Activated T-cell treated with anti-CD3 and anti-CD28 coated beads, Interleukin-2, amount 50 U/mL, for 4 hours (primary cell): ENCODE results near the gene PM20D1. TPM values are rescaled to one million over a fixed set of nuclear protein-coding genes. Genes with fewer than 3 reads are reported as not detected.
"Not testable (repeated sequence)": the region's sequence is repeated elsewhere in the genome, so short reads cannot be mapped to it uniquely, and the experiment has no call there.

Experiments
- ATAC-seq, 2 donors: fragments of 200-7000 bp; cut with Tn5 transposase; one replicate each; pipeline ENCODE4 v1.10.0; 2021
- DNase-seq: peaks from one replicate; pipeline ENCODE4 v3.0.0-alpha.2; 2020
- H3K27me3 Mint-ChIP-seq: one replicate; pipeline ENCODE4 v1.8.0; 2021; ENCODE audit warnings: low read depth, mixed read lengths
- H3K36me3 Mint-ChIP-seq: one replicate; pipeline ENCODE4 v1.8.0; 2022; ENCODE audit warnings: mixed read lengths; ENCODE audit not compliant: insufficient read depth
- H3K4me1 Mint-ChIP-seq: one replicate; pipeline ENCODE4 v1.8.0; 2021; ENCODE audit warnings: low read depth, mixed read lengths
- H3K4me3 Mint-ChIP-seq: one replicate; pipeline ENCODE4 v1.8.0; 2021; ENCODE audit warnings: mild to moderate bottlenecking, moderate library complexity, mixed read lengths
- H3K9me3 Mint-ChIP-seq: one replicate; pipeline ENCODE4 v1.8.0; 2021; ENCODE audit warnings: mixed read lengths
- total RNA-seq, 3 donors: library from RNA; stranded (reverse); gene quantifications; one replicate each; pipeline ENCODE4 v1.2.1, GENCODE V29; 2021

PM20D1 gene
- total RNA-seq, 3 donors from 2014 or later = 0.20 to 0.24 TPM; not detected in 1

- no peak for DNase-seq
- H3K4me1 Mint-ChIP-seq = peaks cover 15% of the 10 kb centered on the region
- no peaks in the 10 kb centered on the region for H3K9me3 Mint-ChIP-seq
- ATAC-seq = no peak
- H3K27me3 Mint-ChIP-seq = no peaks in the 10 kb centered on the region
- H3K36me3 Mint-ChIP-seq = peaks cover 1% of the 10 kb centered on the region
- no peak overlapping the region for H3K4me3 Mint-ChIP-seq
These were observed 23.7 kb downstream of the PM20D1 start for GRCh38 chr1:205826016-205826806.

DNA sequence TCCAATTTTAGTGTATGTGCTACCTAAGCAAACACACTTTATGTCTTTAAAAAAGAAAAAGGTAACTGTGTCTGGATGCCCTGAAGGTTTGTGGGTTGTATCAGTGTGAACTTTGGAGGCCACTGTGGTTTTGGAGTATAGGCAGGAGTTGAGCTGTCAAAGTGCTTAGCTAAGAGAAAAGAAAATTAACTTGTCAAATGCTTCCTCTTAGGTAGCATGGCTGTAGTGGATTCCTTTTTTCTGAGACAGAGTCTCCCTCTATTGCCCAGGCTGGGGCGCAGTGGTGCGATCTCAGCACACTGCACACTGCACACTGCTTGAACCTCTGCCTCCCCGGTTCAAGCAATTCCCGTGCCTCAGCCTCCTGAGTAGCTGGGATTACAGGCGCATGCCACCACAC lies 25.8 kb downstream of the PM20D1 start:
- no peak for ATAC-seq
- no peaks in the 10 kb centered on the region for H3K9me3 Mint-ChIP-seq
- H3K4me3 Mint-ChIP-seq = no peak overlapping the region
- H3K27me3 Mint-ChIP-seq = no peaks in the 10 kb centered on the region
- DNase-seq = no peak
- peaks cover 15% of the 10 kb centered on the region for H3K4me1 Mint-ChIP-seq
- H3K36me3 Mint-ChIP-seq = peaks cover 1% of the 10 kb centered on the region

GRCh38 chr1:205823260-205823659 lies 26.7 kb downstream of the PM20D1 start:
- DNase-seq, ATAC-seq, H3K27me3 Mint-ChIP-seq, H3K36me3 Mint-ChIP-seq, H3K9me3 Mint-ChIP-seq: not testable (repeated sequence)
- H3K4me1 Mint-ChIP-seq = peaks cover 17% of the 10 kb centered on the region
- H3K4me3 Mint-ChIP-seq = peak overlapping the region; percentile 16

- no peaks in the 10 kb centered on the region for H3K9me3 Mint-ChIP-seq
- ATAC-seq (no peak), DNase-seq (no peak)
- H3K4me1 Mint-ChIP-seq = peaks cover 18% of the 10 kb centered on the region
- H3K36me3 Mint-ChIP-seq = peaks cover 1% of the 10 kb centered on the region
- no peak overlapping the region for H3K4me3 Mint-ChIP-seq
- no peaks in the 10 kb centered on the region for H3K27me3 Mint-ChIP-seq
These were observed 27.5 kb downstream of the PM20D1 start for GRCh38 chr1:205822397-205822796.

DNA sequence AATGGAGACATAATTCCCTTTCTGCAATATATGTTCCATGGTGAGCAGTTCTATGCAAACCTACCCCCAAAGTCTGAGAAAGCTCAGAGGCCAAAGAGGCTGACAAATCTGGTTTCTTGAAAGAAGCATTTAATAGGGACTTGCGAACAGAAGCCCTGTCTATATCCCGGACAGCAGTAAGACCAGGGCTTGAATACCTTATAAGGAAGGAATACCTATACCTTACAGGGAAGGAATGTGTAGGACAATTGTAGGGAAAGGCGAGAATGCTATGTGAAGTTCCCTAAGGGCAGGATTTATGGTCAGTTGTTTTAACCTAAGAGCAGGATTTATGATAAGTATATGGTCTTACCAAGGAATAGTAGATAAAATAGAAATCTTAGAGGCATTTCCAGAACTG lies 31.9 kb downstream of the PM20D1 start:
- Mint-ChIP-seq H3K9me3 (no peaks in the 10 kb centered on the region), H3K4me3 (no peak overlapping the region), H3K27me3 (no peaks in the 10 kb centered on the region), H3K36me3 (no peaks in the 10 kb centered on the region), H3K4me1 (peaks cover 17% of the 10 kb centered on the region)
- ATAC-seq (no peak), DNase-seq (no peak)

DNA sequence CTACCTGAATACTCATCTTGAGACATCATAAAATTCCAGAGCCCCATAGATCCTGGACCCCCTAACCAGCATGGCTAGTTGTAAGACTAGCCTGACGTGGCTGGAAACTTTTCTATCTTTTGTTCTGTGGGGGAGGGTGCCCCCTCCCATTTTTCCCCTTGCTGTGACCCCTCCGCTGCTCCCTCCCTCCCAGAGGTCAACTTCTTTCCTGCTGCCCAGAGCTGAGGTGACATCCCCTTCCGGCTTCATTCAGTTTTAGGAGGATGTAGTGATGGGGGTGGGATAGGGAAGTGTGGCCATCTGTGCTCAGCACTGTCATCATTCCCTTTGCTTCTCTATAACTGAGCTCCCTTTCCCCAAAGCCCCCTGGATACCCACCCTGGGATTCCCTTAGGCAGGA lies 32.6 kb downstream of the PM20D1 start:
- ATAC-seq (no peak), DNase-seq (no peak)
- Mint-ChIP-seq H3K4me3 (no peak overlapping the region), H3K36me3 (no peaks in the 10 kb centered on the region), H3K9me3 (no peaks in the 10 kb centered on the region), H3K27me3 (no peaks in the 10 kb centered on the region), H3K4me1 (peaks cover 16% of the 10 kb centered on the region)

DNA sequence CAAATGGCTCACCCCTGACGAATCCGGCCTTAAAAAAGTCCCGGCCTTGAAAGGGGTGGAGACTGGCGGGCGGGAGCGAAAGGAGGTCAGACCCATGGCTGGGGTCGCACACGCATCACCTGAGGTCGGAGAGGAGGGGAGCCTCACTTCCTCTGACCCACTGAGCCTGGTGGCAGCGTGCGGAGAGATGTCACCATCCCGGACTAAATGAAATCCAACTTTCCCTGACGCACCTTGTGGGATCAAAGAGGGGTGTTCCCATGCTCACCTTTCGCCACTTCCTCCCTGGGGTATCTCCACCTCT lies 36.2 kb downstream of the PM20D1 start:
- Mint-ChIP-seq H3K36me3 (peaks cover 11% of the 10 kb centered on the region), H3K9me3 (no peaks in the 10 kb centered on the region), H3K4me1 (peaks cover 52% of the 10 kb centered on the region), H3K4me3 (peak overlapping the region; percentile 95), H3K27me3 (no peaks in the 10 kb centered on the region)
- DNase-seq (no peak), ATAC-seq (no peak)

- ATAC-seq (peak; percentile 94 to 96), DNase-seq (peak; percentile 87)
- H3K27me3 Mint-ChIP-seq = no peaks in the 10 kb centered on the region
- peak within 1 kb of the TSS; percentile 95 for H3K4me3 Mint-ChIP-seq
- peaks cover 54% of the 10 kb centered on the region for H3K4me1 Mint-ChIP-seq
- H3K36me3 Mint-ChIP-seq = peaks cover 11% of the 10 kb centered on the region
- H3K9me3 Mint-ChIP-seq = no peaks in the 10 kb centered on the region
These were observed 36.8 kb downstream of the PM20D1 start, which contains the start of gene SLC41A1 for GRCh38 chr1:205812878-205813754. Gene SLC41A1 (minus strand): TSS chr1:205813198. CDS start chr1:205810441, 2,757 bp downstream.

DNA sequence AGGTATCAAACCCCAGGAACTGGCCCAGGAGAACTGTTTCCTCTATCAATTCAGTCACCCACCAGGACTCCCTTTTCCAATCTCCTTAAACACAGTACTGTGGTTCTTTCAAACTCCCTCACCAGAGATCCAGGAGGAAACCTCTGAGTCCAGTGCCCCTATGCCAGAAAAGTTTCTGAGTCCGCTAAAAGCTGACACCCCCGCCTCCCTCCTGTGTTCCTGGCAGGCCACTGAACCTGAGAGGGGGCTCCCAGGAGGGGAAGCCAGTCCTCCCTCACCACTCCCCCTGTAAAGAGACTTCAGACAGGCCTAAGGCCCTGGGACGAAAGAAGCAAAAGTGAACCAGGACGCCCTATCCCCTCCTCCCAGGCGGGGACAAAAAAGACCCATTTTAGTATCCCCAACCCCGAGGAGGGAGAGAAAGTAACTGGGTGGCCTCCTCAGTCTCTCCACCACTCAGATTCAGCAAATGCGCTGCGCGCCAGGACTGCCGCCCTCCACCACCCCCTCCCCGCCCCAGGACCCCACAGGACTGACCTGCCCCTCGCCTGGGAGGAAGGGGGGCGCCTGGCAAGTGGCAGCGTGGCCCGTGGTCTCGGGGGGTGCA lies 37.6 kb downstream of the PM20D1 start:
- peaks cover 57% of the 10 kb centered on the region for H3K4me1 Mint-ChIP-seq

GRCh38 chr1:205811660-205812059 lies 38.3 kb downstream of the PM20D1 start:
- DNase-seq (no peak), ATAC-seq (no peak)
- Mint-ChIP-seq H3K36me3 (peaks cover 15% of the 10 kb centered on the region), H3K4me3 (peak overlapping the region; percentile 95), H3K4me1 (peaks cover 64% of the 10 kb centered on the region), H3K27me3 (no peaks in the 10 kb centered on the region), H3K9me3 (no peaks in the 10 kb centered on the region)

More for the DNA sequence above, 37.6 kb downstream of the PM20D1 start:
- ATAC-seq (peak; percentile 19 to 25), DNase-seq (no peak)
- H3K9me3 Mint-ChIP-seq = no peaks in the 10 kb centered on the region
- H3K36me3 Mint-ChIP-seq = peaks cover 13% of the 10 kb centered on the region
- H3K27me3 Mint-ChIP-seq = no peaks in the 10 kb centered on the region
- peak overlapping the region; percentile 95 for H3K4me3 Mint-ChIP-seq

DNA sequence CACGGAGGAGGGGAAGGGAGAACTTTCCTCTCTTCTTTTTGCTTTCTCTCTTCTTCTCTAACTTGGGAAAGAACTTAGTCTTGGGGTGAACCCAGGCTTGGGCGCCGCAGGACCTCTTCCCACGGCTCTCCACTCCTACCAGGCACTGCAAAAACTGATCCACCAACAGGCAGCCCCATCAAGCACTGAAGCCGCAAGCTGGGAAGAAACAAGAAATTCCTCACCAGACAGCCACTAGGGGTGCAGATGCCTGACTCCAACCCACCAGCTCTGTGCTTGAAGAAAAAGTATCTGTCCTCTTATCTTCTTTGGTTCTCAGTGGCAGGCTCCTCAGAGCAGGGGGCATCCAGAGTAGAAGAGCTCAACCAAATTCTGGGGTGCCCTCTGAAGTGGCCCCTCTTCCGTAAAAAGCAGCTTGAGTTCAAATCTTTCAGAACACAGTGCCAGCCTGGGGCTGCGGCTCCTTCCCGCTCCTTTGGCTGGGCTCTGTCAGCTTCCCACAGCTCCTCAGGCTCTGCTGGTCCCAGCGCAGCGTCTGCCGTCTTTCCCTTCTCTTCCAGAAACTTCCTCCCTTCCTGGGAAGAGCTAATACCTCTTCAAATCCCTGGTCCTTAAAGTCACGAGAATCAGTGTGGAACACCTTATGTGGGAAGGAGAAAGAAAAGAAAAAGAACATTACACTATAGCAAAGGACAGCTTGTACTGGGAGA lies 39.3 kb downstream of the PM20D1 start:
- H3K4me3 Mint-ChIP-seq = peak overlapping the region; percentile 95
- no peak for ATAC-seq

DNA sequence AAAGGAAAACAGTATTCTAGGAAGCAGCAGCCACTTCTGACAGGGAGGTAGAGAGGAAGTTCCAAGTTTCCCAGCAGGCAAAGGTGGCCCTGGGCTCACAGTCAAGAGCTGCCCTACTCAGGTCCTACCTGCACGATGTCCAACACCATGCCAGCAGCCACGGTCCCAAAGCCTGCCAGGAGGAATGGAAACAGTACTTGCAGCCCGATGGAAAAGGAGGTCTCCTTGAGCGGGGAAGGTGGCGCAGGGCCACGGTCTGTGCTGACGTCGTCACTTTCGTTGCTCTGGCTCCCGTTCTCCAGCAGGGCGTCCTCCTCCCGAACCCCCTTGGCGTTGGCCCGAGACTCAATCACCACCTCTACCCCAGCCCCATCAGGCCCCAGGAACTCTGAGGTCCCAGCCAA lies 40.0 kb downstream of the PM20D1 start:
- no peak overlapping the region for H3K4me3 Mint-ChIP-seq
- no peak for ATAC-seq
- no peak for DNase-seq
- H3K4me1 Mint-ChIP-seq = peaks cover 80% of the 10 kb centered on the region
- H3K9me3 Mint-ChIP-seq = no peaks in the 10 kb centered on the region
- no peaks in the 10 kb centered on the region for H3K27me3 Mint-ChIP-seq
- H3K36me3 Mint-ChIP-seq = peaks cover 15% of the 10 kb centered on the region

More for the DNA sequence above, 39.3 kb downstream of the PM20D1 start:
- Mint-ChIP-seq H3K27me3 (no peaks in the 10 kb centered on the region), H3K36me3 (peaks cover 15% of the 10 kb centered on the region), H3K4me1 (peaks cover 74% of the 10 kb centered on the region), H3K9me3 (no peaks in the 10 kb centered on the region)
- no peak for DNase-seq

GRCh38 chr1:205809469-205809868 lies 40.5 kb downstream of the PM20D1 start:
- H3K36me3 Mint-ChIP-seq = peaks cover 15% of the 10 kb centered on the region
- H3K4me1 Mint-ChIP-seq = peaks cover 81% of the 10 kb centered on the region
- H3K9me3 Mint-ChIP-seq = no peaks in the 10 kb centered on the region
- H3K4me3 Mint-ChIP-seq = peak overlapping the region; percentile 57
- ATAC-seq (no peak), DNase-seq (no peak)
- no peaks in the 10 kb centered on the region for H3K27me3 Mint-ChIP-seq
